ENCODE results near the gene UNC5A.

DNA sequence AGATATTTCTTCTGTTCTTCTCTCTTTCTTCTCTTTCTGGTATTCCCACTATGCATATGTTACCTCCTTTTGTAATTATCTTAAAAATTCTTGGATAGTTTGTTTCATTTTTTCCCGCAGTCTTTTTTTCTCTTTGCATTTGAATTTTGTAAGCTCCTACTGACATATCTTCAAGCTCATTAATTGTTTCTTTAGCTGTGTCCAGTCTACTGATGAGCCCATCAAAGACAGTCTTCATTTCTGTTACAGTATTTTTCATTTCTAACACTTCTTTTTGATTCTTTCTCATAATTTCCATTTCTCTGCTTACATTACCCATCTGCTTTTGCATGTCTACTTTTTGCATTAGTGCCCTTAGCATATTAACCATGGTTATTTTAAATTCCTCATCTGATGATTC is 44.7 kb upstream of the UNC5A start:
- TF ChIP-seq CTCF (IDR thresholded peaks at IDR 0.05) (no peak), POLR2A (IDR thresholded peaks at IDR 0.05) (no peak)

All from heart left ventricle (tissue), 13 donors.